GM12878 (cell line): ENCODE data around the gene RABEP2. TPM values are rescaled to one million over a fixed set of nuclear protein-coding genes. Genes with fewer than 3 reads are reported as not detected.
A peak's percentile ranks its signal among the peaks of the same experiment; 100 is the strongest.

ENCODE experiments used
- ATAC-seq: fragments of 200-7000 bp; cut with Tn5 transposase; 3 replicates; pipeline ENCODE4 v1.9.1; 2020; ENCODE audit warnings: mild to moderate bottlenecking, moderate library complexity
- BruUV-seq: library from RNA; stranded (reverse); fragments of 400-500 nt; replicated peaks from 2 replicates; lab custom pipeline; 2021; lab: Mats Ljungman, UMichigan
- CTCF ChIA-PET: fragments of 300-600 bp; sonication (Branson Sonifier 250); formaldehyde crosslinking; extraction: SDS; loops from one replicate; lab custom pipeline; 2021; ENCODE audit warnings: inconsistent platforms; lab: Yijun Ruan, JAX
- POLR2A ChIA-PET: fragments of 350-600 bp; formaldehyde crosslinking; extraction: SDS; loops from one replicate; lab custom pipeline; 2021; ENCODE audit warnings: inconsistent platforms; lab: Charles Lee
- RAD21 ChIA-PET: fragments of 300-600 bp; sonication (Branson Sonifier 250); formaldehyde crosslinking; loops from one replicate; lab custom pipeline; 2023; ENCODE audit warnings: antibody characterized with exemption; ENCODE audit not compliant: unreplicated experiment; lab: Charles Lee
- SMC1A ChIA-PET: fragments of 300-600 bp; sonication (Branson Sonifier 250); formaldehyde crosslinking; loops from one replicate; lab custom pipeline; 2023; ENCODE audit not compliant: unreplicated experiment, uncharacterized antibody; lab: Charles Lee
- DNase-seq: peaks from one replicate; pipeline ENCODE4 v3.0.0-alpha.2; 2011; ENCODE audit warnings: low read depth, low spot score
- FAIRE-seq: peaks from 3 replicates; lab custom pipeline; 2011; peaks lifted over from hg19 to GRCh38; lab: Jason Lieb, UNC
- H2AFZ ChIP-seq: 2 replicates; pipeline ENCODE4 v1.6.0; 2011; ENCODE audit warnings: low read depth, low read length, control low read depth; ENCODE audit not compliant: control insufficient read depth
- H3K27ac ChIP-seq: 2 replicates; pipeline ENCODE4 v1.5.1; 2011; ENCODE audit warnings: control low read depth; ENCODE audit not compliant: control insufficient read depth, insufficient read depth
- H3K27me3 ChIP-seq, 2 experiments: replicated peaks in 1 of 2; 2 replicates each; pipeline versions ENCODE4 v1.6.0 to v1.6.1; 2011; ENCODE audit warnings: low read length in 1 of 2; ENCODE audit not compliant: control insufficient read depth in 2 of 2, insufficient read depth in 2 of 2
- H3K36me3 ChIP-seq, 2 experiments: 2 replicates each; pipeline ENCODE4 v1.5.1; 2011; ENCODE audit warnings: low read length in 1 of 2; ENCODE audit not compliant: control insufficient read depth in 2 of 2, insufficient read depth in 2 of 2
- H3K4me1 ChIP-seq: 2 replicates; pipeline ENCODE4 v1.6.1; 2011; ENCODE audit warnings: mild to moderate bottlenecking, low read length, moderate library complexity, mixed read lengths; ENCODE audit not compliant: control insufficient read depth, insufficient read depth
- H3K4me2 ChIP-seq: 2 replicates; pipeline ENCODE4 v1.6.0; 2011; ENCODE audit warnings: control low read depth; ENCODE audit not compliant: control insufficient read depth, insufficient read depth
- H3K4me3 ChIP-seq: fragments of 200-600 bp; sonication (generic); 2 replicates; pipeline ENCODE4 v1.5.1; 2016
- H3K79me2 ChIP-seq: 2 replicates; pipeline ENCODE4 v1.6.0; 2011; ENCODE audit warnings: low read length; ENCODE audit not compliant: control insufficient read depth, insufficient read depth
- H3K9ac ChIP-seq: 2 replicates; pipeline ENCODE4 v1.8.0; 2011; ENCODE audit warnings: low read length, control low read depth, mixed read lengths; ENCODE audit not compliant: control insufficient read depth, insufficient read depth
- H3K9me3 ChIP-seq: replicated peaks from 3 replicates; pipeline ENCODE4 v1.5.1; 2011; ENCODE audit warnings: mild to moderate bottlenecking, low read length; ENCODE audit not compliant: control insufficient read depth, insufficient read depth
- H4K20me1 ChIP-seq: 2 replicates; pipeline ENCODE4 v1.6.0; 2011; ENCODE audit not compliant: control insufficient read depth, insufficient read depth
- ATF2 ChIP-seq: IDR thresholded peaks from 2 replicates; pipeline ENCODE4 v1.6.1; 2012; ENCODE audit warnings: low read length, inconsistent platforms
- ATF3 ChIP-seq: IDR thresholded peaks from 2 replicates; pipeline ENCODE4 v1.6.1; 2011; ENCODE audit warnings: low read depth, mild to moderate bottlenecking, low read length, moderate library complexity, borderline replicate concordance; ENCODE audit errors: extremely low read depth
- ATF7 ChIP-seq: fragments of 450-650 bp; IDR thresholded peaks from 2 replicates; pipeline ENCODE4 v1.6.1; 2016; ENCODE audit warnings: low read depth, mild to moderate bottlenecking
- BACH1 ChIP-seq: fragments of 450-650 bp; IDR thresholded peaks from 2 replicates; pipeline ENCODE4 v1.6.1; 2017; ENCODE audit warnings: mild to moderate bottlenecking, borderline replicate concordance
- CTCF ChIP-seq, 3 experiments: IDR thresholded peaks in 2 of 3; conservative IDR thresholded peaks in 1 of 3; 2 replicates each; pipeline ENCODE4 v1.5.1; 2011; ENCODE audit warnings: low read depth in 3 of 3, low read length in 3 of 3, mild to moderate bottlenecking in 3 of 3, control low read depth in 2 of 3, moderate library complexity in 2 of 3, inconsistent platforms in 1 of 3, mixed read lengths in 1 of 3; ENCODE audit not compliant: control insufficient read depth in 2 of 3, insufficient read depth in 1 of 3; ENCODE audit errors: extremely low read depth in 1 of 3
- ETV6 ChIP-seq, 2 experiments: fragments of 450-650 bp in 1 of 2; IDR thresholded peaks in 1 of 2; conservative IDR thresholded peaks in 1 of 2; 2 replicates each; pipeline ENCODE4 v1.6.1; 2014; ENCODE audit warnings: antibody characterized with exemption in 1 of 2, borderline replicate concordance in 1 of 2, low read depth in 1 of 2, mild to moderate bottlenecking in 1 of 2, moderate library complexity in 1 of 2
- FOS ChIP-seq: IDR thresholded peaks from 3 replicates; pipeline ENCODE4 v1.6.1; 2011; ENCODE audit warnings: borderline replicate concordance; ENCODE audit not compliant: insufficient read length; ENCODE audit errors: extremely low read depth
- MEF2B ChIP-seq: fragments of 450-650 bp; IDR thresholded peaks from 2 replicates; pipeline ENCODE4 v1.6.1; 2018; ENCODE audit warnings: mild to moderate bottlenecking, moderate library complexity; ENCODE audit not compliant: partially characterized antibody, poor library complexity, severe bottlenecking
- MTA3 ChIP-seq: IDR thresholded peaks from 2 replicates; pipeline ENCODE4 v1.6.1; 2012; ENCODE audit warnings: low read length, inconsistent platforms, borderline replicate concordance
- MYC ChIP-seq: IDR thresholded peaks from 2 replicates; pipeline ENCODE4 v1.6.1; 2011; ENCODE audit warnings: mild to moderate bottlenecking, low read length, moderate library complexity, inconsistent platforms; ENCODE audit not compliant: insufficient read depth, insufficient replicate concordance, insufficient read length, severe bottlenecking
- SUPT20H ChIP-seq: IDR thresholded peaks from 2 replicates; pipeline ENCODE4 v1.6.1; 2011; ENCODE audit warnings: low read depth, mild to moderate bottlenecking, low read length, moderate library complexity, borderline replicate concordance; ENCODE audit not compliant: control insufficient read depth
- TCF7 ChIP-seq: IDR thresholded peaks from 2 replicates; pipeline ENCODE4 v1.6.1; 2014; ENCODE audit warnings: antibody characterized with exemption, borderline replicate concordance
- ZNF274 ChIP-seq: IDR thresholded peaks from one replicate; pipeline ENCODE4 v1.8.0; 2011; ENCODE audit not compliant: insufficient read length, insufficient read depth
- ZNF687 ChIP-seq: fragments of 450-650 bp; IDR thresholded peaks from 2 replicates; pipeline ENCODE4 v1.6.1; 2017; ENCODE audit warnings: mild to moderate bottlenecking, moderate library complexity
- WGBS: methylation state at CpG from one replicate; pipeline ENCODE4 v1.1.6; 2016; ENCODE audit warnings: low lambda C conversion rate; ENCODE audit not compliant: insufficient replicate concordance, insufficient coverage; ENCODE audit errors: missing lambda C conversion rate; 5-methylcytosine and 5-hydroxymethylcytosine counted together
- in situ Hi-C: fragments of 300-500 bp; cut with MboI; formaldehyde crosslinking; loops from 9 replicates; pipeline ENCODE4 v1.14.3; 2018; ENCODE audit warnings: mixed read lengths
- intact Hi-C: fragments of 100-400 bp; cut with micrococcal nuclease; formaldehyde crosslinking; loops from one replicate; pipeline ENCODE4 v1.14.2; 2022; ENCODE audit not compliant: unreplicated experiment
- polyA plus RNA-seq, 11 experiments: library from polyadenylated mRNA; depleted of rRNA in 4 of 11; unstranded in 6 of 11; stranded (reverse) in 5 of 11; fragments of >200 nt; fragmentation: Nextera tagmentation in 4 of 11; fragmentation: Illumina TruSeq in 1 of 11; extraction: Ambion mirVana in 4 of 11; extraction: Trizol in 1 of 11; gene quantifications; 1 replicate in 1 of 11; 2 replicates in 10 of 11; pipeline versions ENCODE4 v1.2.1 to v1.2.3, GENCODE V29; 2011 to 2016; ENCODE audit warnings: inconsistent platforms in 2 of 11, missing spikeins in 2 of 11, low read depth in 1 of 11
- total RNA-seq, 4 experiments: library from RNA; depleted of rRNA in 3 of 4; stranded (reverse); fragments of >200 nt in 3 of 4; fragmentation: Illumina TruSeq in 1 of 4; extraction: Trizol in 1 of 4; gene quantifications; 2 replicates each; pipeline versions ENCODE4 v1.2.1 to v1.2.3, GENCODE V29; 2013 to 2021

Gene RABEP2
- total and polyA plus RNA-seq, 10 of the 15 experiments (the other 5 are each of a cell fraction or from before 2014, with no cell fraction given): 0.47 to 33.2 (median 18.6) TPM

GRCh38 chr16:28924399-28924761 is 658 bp downstream of the RABEP2 start:
- H3K27ac ChIP-seq: peak overlapping the region; percentile 99
- in situ Hi-C loops (no loop called here), intact Hi-C loops (loop anchor here (2.0 to 10.0 kb wide), 4 partner anchors 20 to 430 kb away; partner anchors contain the start of genes APOBR, CLN3 and TUFM)
- no peaks in the 10 kb centered on the region for H3K79me2 ChIP-seq
- peak overlapping the region; percentile 73 for H3K4me2 ChIP-seq
- H3K36me3 ChIP-seq: peaks cover 0 to 5% of the 10 kb centered on the region in 2 experiments; a peak in 3 of 4 replicates
- H2AFZ ChIP-seq: peak overlapping the region; percentile 63
- H4K20me1 ChIP-seq: no peaks in the 10 kb centered on the region
- ChIA-PET CTCF (interaction anchor here (0.5 to 6.4 kb wide), 8 partner anchors 9 to 1574 kb away, joined by 3 to 76 read pairs (median 6); partner anchors contain the start of gene SH2B1), POLR2A (interaction anchor here (0.5 to 5.1 kb wide), 15 partner anchors 8 to 102 kb away, joined by 3 to 39 read pairs (median 5); partner anchors contain the start of genes ATXN2L, CD19, NFATC2IP and SH2B1), SMC1A (interaction anchor here (0.8 to 5.8 kb wide), 15 partner anchors 8 to 78 kb away, joined by 3 to 58 read pairs (median 7); partner anchors contain the start of genes CD19, NFATC2IP, SH2B1 and TUFM), RAD21 (interaction anchor here (0.9 to 2.5 kb wide), 13 partner anchors 8 to 102 kb away, joined by 3 to 32 read pairs (median 7); partner anchors contain the start of genes ATXN2L, CD19, NFATC2IP and SH2B1)
- no peaks in the 10 kb centered on the region for H3K9me3 ChIP-seq
- FAIRE-seq (no peak), DNase-seq (no peak), ATAC-seq (no peak)
- no peaks in the 10 kb centered on the region for H3K27me3 ChIP-seq
- 0% methylated on average over 11 of the region's 15 CpGs for WGBS
- BruUV-seq: no TSS peak
- H3K4me3 ChIP-seq: peak overlapping the region; percentile 92
- H3K9ac ChIP-seq: peak overlapping the region; percentile 35
- H3K4me1 ChIP-seq: peaks cover 14% of the 10 kb centered on the region
- TF ChIP-seq MYC: no peak
- TF ChIP-seq ATF3: no peak
- no peak for TF ChIP-seq SUPT20H
- TF ChIP-seq ATF2: no peak
- no peak; the same call in 1 of the 2 replicates for TF ChIP-seq TCF7
- 0 out of 2 replicates have a peak, but pooled peaks have one; percentile 28 for TF ChIP-seq ZNF687
- no peak for TF ChIP-seq FOS
- no peak for TF ChIP-seq ATF7
- TF ChIP-seq CTCF (IDR thresholded peaks at IDR 0.05 in 2 of 3, conservative IDR thresholded peaks at IDR 0.05 in 1 of 3; ENCODE audit: control insufficient read depth in 2 of 3, extremely low read depth in 1 of 3, insufficient read depth in 1 of 3, low read depth in 3 of 3, low read length in 3 of 3): 0 out of 6 replicates have a peak, but pooled peaks of 1 of the 3 experiments have one; percentile 6
- no peak for TF ChIP-seq MTA3
- no peak for TF ChIP-seq BACH1
- TF ChIP-seq ETV6 (conservative IDR thresholded peaks at IDR 0.05 in 1 of 2, IDR thresholded peaks at IDR 0.05 in 1 of 2; ENCODE audit: borderline replicate concordance in 1 of 2, low read depth in 1 of 2): no peak
- TF ChIP-seq MEF2B: no peak
- TF ChIP-seq ZNF274: no peak
